NCI-H2107 (cell line): ENCODE measurements around the gene TRANK1.
"Not testable (repeated sequence)": the region's sequence is repeated elsewhere in the genome, so short reads cannot be mapped to it uniquely, and the experiment has no call there.

Experiments used
- DNase-seq: peaks from one replicate; lab custom pipeline; 2025; lab: John Stamatoyannopoulos, UW

TRANK1 gene

GRCh38 chr3:36919439-36920160 is 25.3 kb downstream of the TRANK1 start:
- no peak for DNase-seq

DNA sequence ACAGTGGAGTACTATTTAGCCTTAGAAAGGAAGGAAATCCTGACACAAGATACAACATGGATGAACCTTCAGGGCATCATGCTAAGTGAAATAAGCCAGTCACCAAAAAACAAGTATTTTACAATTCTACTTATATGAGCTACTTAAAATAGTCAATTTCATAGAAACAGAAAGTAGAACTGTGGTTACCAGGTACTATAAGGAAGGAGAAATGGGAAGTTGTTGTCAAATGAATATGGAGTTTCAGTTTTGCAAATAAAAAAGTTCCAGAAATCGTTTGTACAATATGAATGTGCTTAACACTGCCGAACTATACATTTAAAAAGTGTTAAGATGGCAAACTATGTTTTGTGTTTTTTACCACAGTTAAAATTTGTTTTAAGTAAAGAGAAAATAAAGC is 26.8 kb downstream of the TRANK1 start:
- no peak for DNase-seq

DNA sequence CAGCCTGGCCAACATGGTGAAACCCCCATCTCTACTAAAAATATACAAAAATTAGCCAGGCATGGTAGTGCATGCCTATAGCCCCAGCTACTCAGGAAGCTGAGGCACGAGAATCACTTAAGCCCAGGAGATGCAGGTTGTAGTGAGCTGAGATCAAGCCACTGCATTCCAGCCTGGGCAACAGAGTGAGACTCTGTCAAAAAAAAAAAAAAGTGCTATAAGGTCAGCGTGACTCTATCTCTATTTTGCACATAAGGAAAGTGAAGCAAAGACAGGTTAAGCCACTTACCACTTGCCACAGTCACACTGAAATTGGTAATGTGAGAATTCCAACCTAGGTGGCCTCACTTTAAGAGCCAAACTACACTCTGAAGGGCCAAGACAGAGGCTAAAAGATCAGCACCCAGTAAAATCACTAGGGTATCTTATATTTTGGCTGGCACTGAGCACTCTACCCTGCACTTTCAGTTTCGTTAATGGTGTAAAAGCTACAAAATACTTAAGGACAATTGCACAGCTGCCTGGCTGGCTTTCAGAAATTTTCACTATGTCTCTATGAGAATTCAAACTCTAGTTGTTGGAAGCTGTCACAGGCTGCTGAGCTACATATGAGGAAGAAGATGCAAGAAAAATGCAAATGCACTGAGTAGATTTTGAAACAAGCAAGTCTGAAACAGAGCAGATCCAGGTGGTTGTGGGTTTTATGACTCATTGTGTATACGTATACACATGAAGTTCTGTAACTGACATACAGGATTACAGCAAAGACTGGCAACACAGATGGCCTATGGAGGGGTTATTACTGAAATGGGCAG is 32.7 kb downstream of the TRANK1 start:
- no peak for DNase-seq

- DNase-seq, result no peak
Measured at GRCh38 chr3:36909666-36910065, 35.2 kb downstream of the TRANK1 start.

GRCh38 chr3:36909181-36909580 is 35.7 kb downstream of the TRANK1 start:
- no peak for DNase-seq

DNA sequence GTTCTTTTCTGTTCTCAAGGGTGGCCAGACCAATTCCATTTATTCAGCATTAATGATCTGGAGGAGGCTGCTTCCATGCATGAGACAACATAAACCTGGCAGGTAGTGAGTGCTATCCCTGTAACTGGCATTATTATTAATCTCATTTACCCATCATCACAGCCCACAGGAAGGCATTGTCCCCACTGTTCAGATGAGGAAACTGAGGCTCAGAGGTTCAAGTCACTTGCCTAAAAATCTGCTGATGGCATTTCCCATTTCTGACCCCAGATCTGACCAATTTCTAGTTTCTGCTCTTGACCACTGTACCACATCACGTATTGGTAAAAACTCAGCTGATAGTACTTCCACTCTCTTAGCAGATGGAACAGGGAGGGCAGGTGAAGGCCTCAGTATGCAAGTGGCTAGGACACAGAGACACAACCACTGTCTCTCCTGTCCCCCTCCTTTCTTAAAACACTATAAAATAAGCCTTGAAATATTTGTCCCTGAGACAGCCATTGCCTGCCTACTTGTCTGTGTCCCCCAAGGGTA is 36.1 kb downstream of the TRANK1 start:
- DNase-seq, result no peak

GRCh38 chr3:36907911-36908646 is 36.8 kb downstream of the TRANK1 start:
- DNase-seq, result no peak

DNA sequence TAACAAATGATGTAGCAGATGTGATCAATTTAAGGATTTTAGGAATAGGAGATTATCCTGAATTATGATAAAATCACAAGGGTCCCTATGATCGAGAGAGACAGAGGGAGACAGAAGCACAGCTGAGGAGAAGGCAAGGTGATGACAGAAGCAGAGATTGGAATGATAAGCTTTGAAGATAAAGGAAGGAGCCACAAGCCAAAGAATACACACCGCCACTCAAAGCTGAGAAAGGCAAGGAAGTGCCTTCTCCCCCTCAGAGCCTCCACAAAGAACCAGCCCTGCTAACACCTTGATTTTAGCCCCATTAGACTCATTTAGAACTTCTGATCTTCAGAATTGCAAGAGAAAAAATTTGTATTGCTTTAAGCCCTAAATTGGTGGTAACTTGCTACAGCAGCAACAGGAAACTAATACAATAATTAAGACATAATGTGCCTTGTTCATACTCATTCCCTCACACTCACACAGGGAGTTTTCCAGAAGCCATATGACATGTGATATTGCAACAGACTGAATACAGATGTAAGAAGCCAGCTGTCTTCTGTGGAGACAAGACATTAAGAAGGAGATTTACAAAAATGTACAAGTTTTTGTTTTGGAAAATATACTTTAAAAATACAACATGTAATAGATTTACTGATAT is 38.2 kb downstream of the TRANK1 start:
- no peak for DNase-seq

GRCh38 chr3:36905545-36905944 is 39.3 kb downstream of the TRANK1 start:
- no peak for DNase-seq

DNA sequence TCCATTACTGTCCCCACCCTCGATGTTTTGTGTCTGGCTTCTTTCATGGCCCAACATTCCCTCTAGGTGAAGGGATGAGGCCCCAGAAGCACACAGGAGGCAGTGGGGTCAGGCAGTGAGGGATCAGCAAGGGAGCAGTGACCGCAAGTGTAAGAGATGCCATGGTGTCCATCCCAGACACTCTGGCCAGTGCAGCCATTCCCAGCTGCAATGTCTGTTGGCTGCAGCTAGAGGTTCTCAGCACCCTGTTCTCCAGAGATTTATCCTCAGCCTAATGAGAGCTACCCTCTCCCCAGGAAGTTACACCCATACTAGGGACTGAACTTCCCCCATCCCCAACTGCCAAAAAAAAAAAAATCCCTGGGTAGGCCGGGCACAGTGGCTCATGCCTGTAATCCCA is 40.2 kb downstream of the TRANK1 start:
- DNase-seq, result no peak

- not testable (repeated sequence) for DNase-seq
Measured at GRCh38 chr3:36904065-36904464, 40.8 kb downstream of the TRANK1 start.

DNA sequence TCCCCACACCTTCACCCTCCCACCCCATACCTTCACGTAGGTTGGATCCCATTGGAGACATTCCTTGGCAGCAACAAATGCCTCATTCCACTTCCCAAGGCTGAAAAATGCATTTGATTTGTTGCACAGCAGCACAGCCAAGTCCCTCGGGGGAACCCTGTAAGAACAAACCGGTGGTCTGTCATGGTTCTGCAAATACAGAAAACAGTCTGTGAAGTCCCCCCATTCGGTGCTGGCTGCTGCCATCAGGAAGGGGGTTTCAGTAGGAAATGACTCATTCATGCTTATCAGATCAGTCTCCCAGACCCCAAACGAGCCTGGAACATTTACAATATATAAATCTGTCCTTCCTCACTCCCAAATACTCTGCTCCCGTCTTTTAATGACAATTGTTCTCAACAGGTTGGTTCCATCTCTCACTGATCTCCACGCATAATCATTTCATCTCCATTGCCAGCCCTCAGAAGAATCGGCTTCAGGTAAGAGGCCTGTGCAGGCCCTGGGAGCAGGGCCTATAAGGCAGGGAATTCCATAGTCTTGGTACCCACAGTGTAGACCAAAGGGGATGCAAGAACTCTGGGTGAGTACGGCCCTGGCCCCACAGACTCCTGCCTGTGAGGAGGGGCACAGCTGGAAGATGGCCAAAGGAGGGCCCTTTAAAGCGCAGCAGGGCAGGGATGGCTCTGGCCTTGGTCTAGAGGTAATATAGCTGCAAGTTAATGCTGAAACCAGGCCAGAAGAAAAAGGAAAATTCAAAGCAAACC is 41.6 kb downstream of the TRANK1 start:
- no peak for DNase-seq

- no peak for DNase-seq
Measured at GRCh38 chr3:36901588-36901987, 43.3 kb downstream of the TRANK1 start.

GRCh38 chr3:36900474-36901443 is 44.1 kb downstream of the TRANK1 start:
- no peak for DNase-seq

GRCh38 chr3:36895496-36896409 is 49.1 kb downstream of the TRANK1 start:
- no peak for DNase-seq

GRCh38 chr3:36894914-36895313 is 49.9 kb downstream of the TRANK1 start:
- DNase-seq, result no peak

GRCh38 chr3:36893826-36894225 is 51.0 kb downstream of the TRANK1 start:
- no peak for DNase-seq

GRCh38 chr3:36893137-36893557 is 51.7 kb downstream of the TRANK1 start:
- DNase-seq, result no peak
